Neural progenitor cell (in vitro differentiated cells): Measurements from ENCODE around the gene UFSP2.

ENCODE experiments used
- EZH2 ChIP-seq: fragments of 200-600 bp; sonication (generic); IDR thresholded peaks from 2 replicates; pipeline ENCODE4 v1.6.1; 2017; ENCODE audit warnings: antibody characterized with exemption, mild to moderate bottlenecking, moderate library complexity
- EZH2phosphoT487 ChIP-seq: fragments of 200-600 bp; sonication (generic); IDR thresholded peaks from 2 replicates; pipeline ENCODE4 v1.6.1; 2017; ENCODE audit warnings: antibody characterized with exemption
- TF ChIP-seq, protein P1 (sequence below): fragments of 200-600 bp; sonication (generic); IDR thresholded peaks from 2 replicates; pipeline ENCODE4 v1.5.1; 2017; ENCODE audit warnings: antibody characterized with exemption, mild to moderate bottlenecking

DNA sequence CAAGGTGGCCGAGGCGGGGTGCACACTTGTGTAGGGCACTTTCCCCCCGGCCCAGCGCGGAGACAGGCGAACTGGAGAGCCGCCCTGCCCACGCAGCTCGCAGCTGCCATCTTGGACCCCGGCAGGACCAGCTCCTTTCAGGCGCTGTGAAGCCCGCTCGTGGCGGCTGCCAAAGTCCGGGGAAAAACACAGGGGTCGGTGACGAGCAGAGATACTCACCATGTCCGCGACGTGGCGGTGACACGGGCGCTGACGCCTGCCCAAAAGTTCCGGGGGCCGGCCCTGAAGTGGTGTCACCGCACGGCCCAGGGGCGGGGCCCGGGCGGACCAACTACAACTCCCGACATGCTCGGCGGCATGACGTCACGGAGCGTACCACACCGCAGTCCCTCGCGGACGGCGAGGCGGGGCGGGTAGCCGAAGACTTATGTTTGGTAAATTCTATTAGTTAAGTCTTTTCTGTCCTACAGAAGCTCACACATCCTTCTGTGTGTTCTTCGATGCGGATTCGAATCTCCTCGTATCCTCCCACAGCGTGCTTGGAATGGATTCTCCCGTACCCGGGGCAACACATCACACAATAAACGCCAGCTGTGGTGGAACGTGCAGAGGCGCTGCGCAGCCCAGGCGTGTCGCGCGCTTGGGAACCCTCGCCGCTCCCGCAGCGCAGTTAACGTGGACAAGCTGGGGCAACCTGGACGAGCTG is at the start of gene UFSP2:
- TF ChIP-seq, protein P1, sequence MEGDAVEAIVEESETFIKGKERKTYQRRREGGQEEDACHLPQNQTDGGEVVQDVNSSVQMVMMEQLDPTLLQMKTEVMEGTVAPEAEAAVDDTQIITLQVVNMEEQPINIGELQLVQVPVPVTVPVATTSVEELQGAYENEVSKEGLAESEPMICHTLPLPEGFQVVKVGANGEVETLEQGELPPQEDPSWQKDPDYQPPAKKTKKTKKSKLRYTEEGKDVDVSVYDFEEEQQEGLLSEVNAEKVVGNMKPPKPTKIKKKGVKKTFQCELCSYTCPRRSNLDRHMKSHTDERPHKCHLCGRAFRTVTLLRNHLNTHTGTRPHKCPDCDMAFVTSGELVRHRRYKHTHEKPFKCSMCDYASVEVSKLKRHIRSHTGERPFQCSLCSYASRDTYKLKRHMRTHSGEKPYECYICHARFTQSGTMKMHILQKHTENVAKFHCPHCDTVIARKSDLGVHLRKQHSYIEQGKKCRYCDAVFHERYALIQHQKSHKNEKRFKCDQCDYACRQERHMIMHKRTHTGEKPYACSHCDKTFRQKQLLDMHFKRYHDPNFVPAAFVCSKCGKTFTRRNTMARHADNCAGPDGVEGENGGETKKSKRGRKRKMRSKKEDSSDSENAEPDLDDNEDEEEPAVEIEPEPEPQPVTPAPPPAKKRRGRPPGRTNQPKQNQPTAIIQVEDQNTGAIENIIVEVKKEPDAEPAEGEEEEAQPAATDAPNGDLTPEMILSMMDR = no peak
- TF ChIP-seq EZH2phosphoT487 (no peak), EZH2 (no peak)
